ENCODE results near the gene SRP19. TPM values are rescaled to one million over a fixed set of nuclear protein-coding genes. Genes with fewer than 3 reads are reported as not detected.
"Not testable (repeated sequence)": the region's sequence is repeated elsewhere in the genome, so short reads cannot be mapped to it uniquely, and the experiment has no call there.

SRP19 gene
- total and polyA plus RNA-seq, 11 donors: 23.6 to 81.7 (median 28.4) TPM

DNA sequence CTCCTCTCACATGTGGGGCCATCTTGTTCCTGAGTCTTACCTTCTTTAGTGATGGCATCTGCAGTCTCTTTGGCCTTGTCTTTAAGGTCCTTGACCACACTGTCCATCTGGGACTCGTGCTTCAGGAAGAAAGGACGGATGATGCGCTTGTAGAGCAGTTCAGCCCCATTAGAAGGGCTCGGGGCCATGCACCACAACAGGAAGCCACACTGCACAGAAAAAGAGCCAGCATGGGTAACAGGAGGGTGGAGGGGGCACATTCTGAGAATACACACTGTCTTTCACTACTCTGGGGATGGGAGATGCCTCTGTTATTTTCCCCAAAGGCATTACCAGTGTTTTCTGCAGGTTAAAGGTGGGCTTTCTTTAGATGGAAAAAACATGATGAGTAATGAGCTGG lies 25.9 kb downstream of the SRP19 start:
- no peak overlapping the region for H3K27ac ChIP-seq
- peaks cover 0 to 89% (median 73%) of the 10 kb centered on the region in 9 donors for H3K36me3 ChIP-seq
- no peak for TF ChIP-seq POLR2A (IDR thresholded peaks at IDR 0.05)
- TF ChIP-seq, protein P1, sequence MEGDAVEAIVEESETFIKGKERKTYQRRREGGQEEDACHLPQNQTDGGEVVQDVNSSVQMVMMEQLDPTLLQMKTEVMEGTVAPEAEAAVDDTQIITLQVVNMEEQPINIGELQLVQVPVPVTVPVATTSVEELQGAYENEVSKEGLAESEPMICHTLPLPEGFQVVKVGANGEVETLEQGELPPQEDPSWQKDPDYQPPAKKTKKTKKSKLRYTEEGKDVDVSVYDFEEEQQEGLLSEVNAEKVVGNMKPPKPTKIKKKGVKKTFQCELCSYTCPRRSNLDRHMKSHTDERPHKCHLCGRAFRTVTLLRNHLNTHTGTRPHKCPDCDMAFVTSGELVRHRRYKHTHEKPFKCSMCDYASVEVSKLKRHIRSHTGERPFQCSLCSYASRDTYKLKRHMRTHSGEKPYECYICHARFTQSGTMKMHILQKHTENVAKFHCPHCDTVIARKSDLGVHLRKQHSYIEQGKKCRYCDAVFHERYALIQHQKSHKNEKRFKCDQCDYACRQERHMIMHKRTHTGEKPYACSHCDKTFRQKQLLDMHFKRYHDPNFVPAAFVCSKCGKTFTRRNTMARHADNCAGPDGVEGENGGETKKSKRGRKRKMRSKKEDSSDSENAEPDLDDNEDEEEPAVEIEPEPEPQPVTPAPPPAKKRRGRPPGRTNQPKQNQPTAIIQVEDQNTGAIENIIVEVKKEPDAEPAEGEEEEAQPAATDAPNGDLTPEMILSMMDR (IDR thresholded peaks at IDR 0.05): no peak
- H3K4me3 ChIP-seq: no peak overlapping the region
- no peaks in the 10 kb centered on the region for H3K27me3 ChIP-seq
- intact Hi-C loops (cut with DNase I): no loop called here
- ATAC-seq: no peak
- peaks cover 0 to 23% (median 4%) of the 10 kb centered on the region in 12 donors for H3K4me1 ChIP-seq
- WGBS, 4 donors: 86 to 100% (median 92%) methylated on average over 4 of the region's 4 CpGs
- H3K9me3 ChIP-seq: no peaks in the 10 kb centered on the region
- DNase-seq: no peak

DNA sequence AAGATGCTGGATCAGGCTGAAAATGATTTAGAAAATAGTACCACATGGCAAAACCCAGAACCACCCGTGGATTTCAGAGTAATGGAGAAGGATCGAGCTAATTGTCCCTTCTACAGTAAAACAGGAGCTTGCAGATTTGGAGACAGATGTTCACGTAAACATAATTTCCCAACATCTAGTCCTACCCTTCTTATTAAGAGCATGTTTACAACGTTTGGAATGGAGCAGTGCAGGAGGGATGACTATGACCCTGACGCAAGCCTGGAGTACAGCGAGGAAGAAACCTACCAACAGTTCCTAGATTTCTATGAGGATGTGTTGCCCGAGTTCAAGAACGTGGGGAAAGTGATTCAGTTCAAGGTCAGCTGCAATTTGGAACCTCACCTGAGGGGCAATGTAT lies 31.0 kb downstream of the SRP19 start:
- H3K27ac ChIP-seq; intact Hi-C loops (cut with DNase I); H3K9me3 ChIP-seq; H3K4me3 ChIP-seq; H3K27me3 ChIP-seq; ATAC-seq; DNase-seq: not testable (repeated sequence)
- WGBS, 4 donors: 89 to 93% (median 89%) methylated on average over 8 of the region's 8 CpGs
- H3K4me1 ChIP-seq: peaks cover 0 to 23% (median 12%) of the 10 kb centered on the region in 12 donors
- peaks cover 0 to 79% (median 61%) of the 10 kb centered on the region in 9 donors for H3K36me3 ChIP-seq

DNA sequence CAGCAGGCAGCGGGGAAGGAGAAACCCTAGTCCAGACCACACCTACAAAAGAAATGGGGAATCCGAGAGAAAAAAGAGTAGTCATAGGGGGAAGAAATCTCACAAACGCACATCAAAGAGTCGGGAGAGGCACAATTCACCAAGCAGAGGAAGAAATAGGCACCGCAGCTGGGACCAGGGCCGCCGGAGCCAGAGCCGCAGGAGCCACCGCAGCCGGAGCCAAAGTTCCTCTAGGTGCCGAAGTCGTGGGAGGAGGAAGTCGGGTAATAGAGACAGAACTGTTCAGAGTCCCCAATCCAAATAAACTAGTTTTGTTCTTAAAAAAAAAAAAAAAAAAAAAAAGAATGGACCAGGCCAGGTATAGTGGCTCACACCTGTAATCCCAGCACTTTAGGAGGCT lies 31.7 kb downstream of the SRP19 start:
- H3K4me1 ChIP-seq: peaks cover 0 to 24% (median 10%) of the 10 kb centered on the region in 12 donors
- H3K36me3 ChIP-seq: peaks cover 0 to 79% (median 59%) of the 10 kb centered on the region in 9 donors
- no peak for DNase-seq
- no peak overlapping the region for H3K4me3 ChIP-seq
- intact Hi-C loops (cut with DNase I): no loop called here
- 92 to 99% (median 96%) methylated on average over 13 of the region's 13 CpGs for WGBS, 4 donors
- no peak for ATAC-seq
- no peaks in the 10 kb centered on the region for H3K27me3 ChIP-seq
- no peak overlapping the region for H3K27ac ChIP-seq
- no peak for TF ChIP-seq POLR2A (IDR thresholded peaks at IDR 0.05)
- TF ChIP-seq, protein P1 (IDR thresholded peaks at IDR 0.05): no peak
- H3K9me3 ChIP-seq: no peaks in the 10 kb centered on the region

DNA sequence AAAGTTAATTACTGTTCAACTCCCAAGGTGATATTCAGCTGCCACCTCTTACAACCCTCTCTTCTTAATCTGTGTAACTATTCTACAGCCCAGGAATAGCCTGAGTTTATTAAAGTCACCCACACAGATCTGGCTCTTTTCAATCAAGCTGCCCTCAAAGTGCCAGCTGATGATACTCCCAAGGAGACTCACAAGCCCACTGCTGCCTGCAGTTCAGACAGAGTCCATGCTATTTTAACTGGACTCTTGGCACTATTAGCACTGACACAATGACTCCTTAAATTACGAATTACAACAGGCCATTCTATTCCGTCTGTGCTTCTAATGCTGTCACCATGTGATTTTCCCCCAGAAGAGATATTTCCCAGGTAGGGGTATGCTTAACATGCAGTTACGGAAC lies 34.6 kb downstream of the SRP19 start:
- H3K36me3 ChIP-seq: peaks cover 0 to 90% (median 76%) of the 10 kb centered on the region in 9 donors
- TF ChIP-seq, protein P1 (IDR thresholded peaks at IDR 0.05): no peak
- no peak for TF ChIP-seq POLR2A (IDR thresholded peaks at IDR 0.05)
- DNase-seq: peak in 3 of 5 donors; percentile 22 to 47 (median 44)

DNA sequence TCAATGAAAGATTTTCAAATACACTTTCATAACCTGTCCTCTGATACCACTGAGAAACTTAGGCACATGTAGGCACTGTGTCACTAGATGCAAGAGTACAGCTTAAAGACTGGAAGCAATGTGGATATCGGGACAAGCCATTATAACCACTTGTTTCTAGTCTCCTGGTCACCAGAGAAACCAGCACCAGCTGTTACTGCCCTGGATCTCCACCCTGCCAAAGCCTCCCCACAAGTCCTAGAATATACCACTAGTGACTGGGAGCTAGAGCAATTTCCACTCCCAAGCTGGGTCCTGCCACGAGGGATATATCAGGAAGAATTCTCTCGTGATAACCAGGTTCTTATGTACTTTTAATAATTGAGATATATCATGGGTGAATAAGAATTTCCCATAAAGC lies 41.5 kb downstream of the SRP19 start:
- ATAC-seq (no peak), DNase-seq (no peak)
- Histone ChIP-seq H3K36me3 (peaks cover 0 to 84% (median 59%) of the 10 kb centered on the region in 9 donors), H3K9me3 (no peaks in the 10 kb centered on the region), H3K4me1 (peaks cover 0 to 37% (median 13%) of the 10 kb centered on the region in 12 donors), H3K4me3 (no peak overlapping the region), H3K27me3 (no peaks in the 10 kb centered on the region), H3K27ac (no peak overlapping the region)
- no peak for TF ChIP-seq POLR2A (IDR thresholded peaks at IDR 0.05)
- TF ChIP-seq, protein P1 (IDR thresholded peaks at IDR 0.05): no peak
- intact Hi-C loops (cut with DNase I): no loop called here
- 56 to 74% (median 72%) methylated on average over 3 of the region's 3 CpGs for WGBS, 4 donors

More for the DNA sequence above, 34.6 kb downstream of the SRP19 start:
- Histone ChIP-seq H3K27ac (peak overlapping the region in 11 of 12 donors; percentile 8 to 82 (median 63)), H3K4me3 (no peak overlapping the region), H3K27me3 (no peaks in the 10 kb centered on the region), H3K4me1 (peaks cover 0 to 31% (median 9%) of the 10 kb centered on the region in 12 donors), H3K9me3 (no peaks in the 10 kb centered on the region)
- ATAC-seq: peak; percentile 75 to 94 (median 90)
- WGBS, 4 donors: 45 to 58% (median 51%) methylated on average over 3 of the region's 3 CpGs
- intact Hi-C loops (cut with DNase I): no loop called here

DNA sequence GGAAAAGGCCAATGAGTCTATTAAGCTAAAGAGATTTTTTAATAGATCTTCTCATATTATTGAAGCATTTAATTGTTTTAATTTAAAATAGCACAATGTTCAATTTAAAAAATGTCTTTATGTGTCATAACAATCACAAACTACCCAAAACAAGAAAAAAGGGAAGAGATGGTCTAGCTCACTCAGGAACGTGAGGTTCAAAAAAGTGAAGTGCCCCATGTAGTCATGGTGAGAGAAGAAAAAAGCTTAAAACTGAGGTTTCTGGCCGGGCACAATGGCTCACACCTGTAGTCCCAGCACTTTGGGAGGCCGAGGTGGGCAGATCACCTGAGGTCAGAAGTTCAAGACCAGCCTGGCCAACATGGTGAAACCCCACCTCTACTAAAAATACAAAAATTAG lies 43.9 kb downstream of the SRP19 start:
- peaks cover 0 to 79% (median 47%) of the 10 kb centered on the region in 9 donors for H3K36me3 ChIP-seq
- intact Hi-C loops (cut with DNase I): not testable (repeated sequence)

More for the DNA sequence above, 43.9 kb downstream of the SRP19 start:
- H3K9me3 ChIP-seq, DNase-seq, H3K4me3 ChIP-seq, H3K27ac ChIP-seq, H3K27me3 ChIP-seq, ATAC-seq: not testable (repeated sequence)
- peaks cover 0 to 38% (median 14%) of the 10 kb centered on the region in 12 donors for H3K4me1 ChIP-seq
- WGBS, 4 donors: 82 to 89% (median 86%) methylated on average over 3 of the region's 3 CpGs

Data from heart left ventricle (tissue), 16 donors.